GM12878 (cell line): Measurements from ENCODE around the gene NRIP3. TPM values are rescaled to one million over a fixed set of nuclear protein-coding genes. Genes with fewer than 3 reads are reported as not detected.

ENCODE experiments used
- ATAC-seq: fragments of 200-7000 bp; cut with Tn5 transposase; 3 replicates; pipeline ENCODE4 v1.9.1; 2020; ENCODE audit warnings: mild to moderate bottlenecking, moderate library complexity
- BruUV-seq: library from RNA; stranded (reverse); fragments of 400-500 nt; replicated peaks from 2 replicates; lab custom pipeline; 2021; lab: Mats Ljungman, UMichigan
- CTCF ChIA-PET: fragments of 300-600 bp; sonication (Branson Sonifier 250); formaldehyde crosslinking; extraction: SDS; loops from one replicate; lab custom pipeline; 2021; ENCODE audit warnings: inconsistent platforms; lab: Yijun Ruan, JAX
- POLR2A ChIA-PET: fragments of 350-600 bp; formaldehyde crosslinking; extraction: SDS; loops from one replicate; lab custom pipeline; 2021; ENCODE audit warnings: inconsistent platforms; lab: Charles Lee
- RAD21 ChIA-PET: fragments of 300-600 bp; sonication (Branson Sonifier 250); formaldehyde crosslinking; loops from one replicate; lab custom pipeline; 2023; ENCODE audit warnings: antibody characterized with exemption; ENCODE audit not compliant: unreplicated experiment; lab: Charles Lee
- SMC1A ChIA-PET: fragments of 300-600 bp; sonication (Branson Sonifier 250); formaldehyde crosslinking; loops from one replicate; lab custom pipeline; 2023; ENCODE audit not compliant: unreplicated experiment, uncharacterized antibody; lab: Charles Lee
- DNase-seq: peaks from one replicate; pipeline ENCODE4 v3.0.0-alpha.2; 2011; ENCODE audit warnings: low read depth, low spot score
- FAIRE-seq: peaks from 3 replicates; lab custom pipeline; 2011; peaks lifted over from hg19 to GRCh38; lab: Jason Lieb, UNC
- H2AFZ ChIP-seq: 2 replicates; pipeline ENCODE4 v1.6.0; 2011; ENCODE audit warnings: low read depth, low read length, control low read depth; ENCODE audit not compliant: control insufficient read depth
- H3K27ac ChIP-seq: 2 replicates; pipeline ENCODE4 v1.5.1; 2011; ENCODE audit warnings: control low read depth; ENCODE audit not compliant: control insufficient read depth, insufficient read depth
- H3K27me3 ChIP-seq, 2 experiments: replicated peaks in 1 of 2; 2 replicates each; pipeline versions ENCODE4 v1.6.0 to v1.6.1; 2011; ENCODE audit warnings: low read length in 1 of 2; ENCODE audit not compliant: control insufficient read depth in 2 of 2, insufficient read depth in 2 of 2
- H3K36me3 ChIP-seq, 2 experiments: 2 replicates each; pipeline ENCODE4 v1.5.1; 2011; ENCODE audit warnings: low read length in 1 of 2; ENCODE audit not compliant: control insufficient read depth in 2 of 2, insufficient read depth in 2 of 2
- H3K4me1 ChIP-seq: 2 replicates; pipeline ENCODE4 v1.6.1; 2011; ENCODE audit warnings: mild to moderate bottlenecking, low read length, moderate library complexity, mixed read lengths; ENCODE audit not compliant: control insufficient read depth, insufficient read depth
- H3K4me2 ChIP-seq: 2 replicates; pipeline ENCODE4 v1.6.0; 2011; ENCODE audit warnings: control low read depth; ENCODE audit not compliant: control insufficient read depth, insufficient read depth
- H3K4me3 ChIP-seq: fragments of 200-600 bp; sonication (generic); 2 replicates; pipeline ENCODE4 v1.5.1; 2016
- H3K79me2 ChIP-seq: 2 replicates; pipeline ENCODE4 v1.6.0; 2011; ENCODE audit warnings: low read length; ENCODE audit not compliant: control insufficient read depth, insufficient read depth
- H3K9ac ChIP-seq: 2 replicates; pipeline ENCODE4 v1.8.0; 2011; ENCODE audit warnings: low read length, control low read depth, mixed read lengths; ENCODE audit not compliant: control insufficient read depth, insufficient read depth
- H3K9me3 ChIP-seq: replicated peaks from 3 replicates; pipeline ENCODE4 v1.5.1; 2011; ENCODE audit warnings: mild to moderate bottlenecking, low read length; ENCODE audit not compliant: control insufficient read depth, insufficient read depth
- H4K20me1 ChIP-seq: 2 replicates; pipeline ENCODE4 v1.6.0; 2011; ENCODE audit not compliant: control insufficient read depth, insufficient read depth
- CBX5 ChIP-seq: sonication (generic); IDR thresholded peaks from 2 replicates; pipeline ENCODE4 v1.6.1; 2016; ENCODE audit warnings: low read depth, moderate library complexity, mild to moderate bottlenecking, inconsistent platforms
- FOS ChIP-seq: IDR thresholded peaks from 3 replicates; pipeline ENCODE4 v1.6.1; 2011; ENCODE audit warnings: borderline replicate concordance; ENCODE audit not compliant: insufficient read length; ENCODE audit errors: extremely low read depth
- HDGF ChIP-seq: fragments of 450-650 bp; IDR thresholded peaks from 2 replicates; pipeline ENCODE4 v1.6.1; 2016; ENCODE audit warnings: antibody characterized with exemption
- IRF4 ChIP-seq: IDR thresholded peaks from 2 replicates; pipeline ENCODE4 v1.6.1; 2011; ENCODE audit warnings: low read depth, low read length
- KDM1A ChIP-seq: fragments of 200-600 bp; sonication (generic); IDR thresholded peaks from 2 replicates; pipeline ENCODE4 v1.6.1; 2016; ENCODE audit warnings: borderline replicate concordance
- MEF2A ChIP-seq: IDR thresholded peaks from 2 replicates; pipeline ENCODE4 v1.6.1; 2011; ENCODE audit warnings: low read depth, mild to moderate bottlenecking, low read length, moderate library complexity; ENCODE audit not compliant: insufficient read depth
- NRF1 ChIP-seq: conservative IDR thresholded peaks from 2 replicates; pipeline ENCODE4 v1.6.1; 2011; ENCODE audit warnings: mild to moderate bottlenecking, low read depth, low read length, improper control_type of control experiment
- POU2F2 ChIP-seq: IDR thresholded peaks from 3 replicates; pipeline ENCODE4 v1.6.1; 2011; ENCODE audit warnings: low read depth, mild to moderate bottlenecking, low read length, borderline replicate concordance
- STAT3 ChIP-seq: IDR thresholded peaks from 2 replicates; pipeline ENCODE4 v1.6.1; 2011; ENCODE audit warnings: low read depth, low read length, improper control_type of control experiment
- TBL1XR1 ChIP-seq: IDR thresholded peaks from 2 replicates; pipeline ENCODE4 v1.6.1; 2012; ENCODE audit warnings: low read depth, low read length, improper control_type of control experiment
- YY1 ChIP-seq: IDR thresholded peaks from 2 replicates; pipeline ENCODE4 v1.6.1; 2011; ENCODE audit warnings: low read depth, mild to moderate bottlenecking, low read length
- ZNF274 ChIP-seq: IDR thresholded peaks from one replicate; pipeline ENCODE4 v1.8.0; 2011; ENCODE audit not compliant: insufficient read length, insufficient read depth
- ZZZ3 ChIP-seq: IDR thresholded peaks from 2 replicates; pipeline ENCODE4 v1.6.1; 2011; ENCODE audit warnings: low read depth; ENCODE audit not compliant: control insufficient read depth, insufficient read length
- WGBS: methylation state at CpG from one replicate; pipeline ENCODE4 v1.1.6; 2016; ENCODE audit warnings: low lambda C conversion rate; ENCODE audit not compliant: insufficient replicate concordance, insufficient coverage; ENCODE audit errors: missing lambda C conversion rate; 5-methylcytosine and 5-hydroxymethylcytosine counted together
- in situ Hi-C: fragments of 300-500 bp; cut with MboI; formaldehyde crosslinking; loops from 9 replicates; pipeline ENCODE4 v1.14.3; 2018; ENCODE audit warnings: mixed read lengths
- intact Hi-C: fragments of 100-400 bp; cut with micrococcal nuclease; formaldehyde crosslinking; loops from one replicate; pipeline ENCODE4 v1.14.2; 2022; ENCODE audit not compliant: unreplicated experiment
- polyA plus RNA-seq, 11 experiments: library from polyadenylated mRNA; depleted of rRNA in 4 of 11; unstranded in 6 of 11; stranded (reverse) in 5 of 11; fragments of >200 nt; fragmentation: Nextera tagmentation in 4 of 11; fragmentation: Illumina TruSeq in 1 of 11; extraction: Ambion mirVana in 4 of 11; extraction: Trizol in 1 of 11; gene quantifications; 1 replicate in 1 of 11; 2 replicates in 10 of 11; pipeline versions ENCODE4 v1.2.1 to v1.2.3, GENCODE V29; 2011 to 2016; ENCODE audit warnings: inconsistent platforms in 2 of 11, missing spikeins in 2 of 11, low read depth in 1 of 11
- total RNA-seq, 4 experiments: library from RNA; depleted of rRNA in 3 of 4; stranded (reverse); fragments of >200 nt in 3 of 4; fragmentation: Illumina TruSeq in 1 of 4; extraction: Trizol in 1 of 4; gene quantifications; 2 replicates each; pipeline versions ENCODE4 v1.2.1 to v1.2.3, GENCODE V29; 2013 to 2021
- TF ChIP-seq, protein P1 (sequence below): fragments of 450-650 bp; IDR thresholded peaks from 2 replicates; pipeline ENCODE4 v1.6.1; 2017; ENCODE audit warnings: antibody characterized with exemption, mild to moderate bottlenecking, moderate library complexity
- TF ChIP-seq, protein P2 (sequence below): fragments of 150-350 bp; IDR thresholded peaks from 2 replicates; pipeline ENCODE4 v1.6.1; 2016; ENCODE audit warnings: low read depth, low read length
- TF ChIP-seq, protein P3 (sequence below): fragments of 450-650 bp; conservative IDR thresholded peaks from 2 replicates; pipeline ENCODE4 v1.6.1; 2017; ENCODE audit warnings: mild to moderate bottlenecking, moderate library complexity
- TF ChIP-seq, protein P4 (sequence below): IDR thresholded peaks from 2 replicates; pipeline ENCODE4 v1.6.1; 2012; ENCODE audit warnings: low read depth, low read length, improper control_type of control experiment

Gene NRIP3
- total and polyA plus RNA-seq, 10 of the 15 experiments (the other 5 are each of a cell fraction or from before 2014, with no cell fraction given) = under 0.01 to 0.25 (median 0.09) TPM; not detected in 7

- no TSS peak for BruUV-seq
- 77% methylated on average over 8 of the region's 8 CpGs for WGBS
- POLR2A ChIA-PET = no interaction called here
- in situ Hi-C loops (no loop called here), intact Hi-C loops (no loop called here)
- no peaks in the 10 kb centered on the region for H3K9me3 ChIP-seq
- RAD21 ChIA-PET = no interaction called here
- no peaks in the 10 kb centered on the region for H3K36me3 ChIP-seq
- SMC1A ChIA-PET = interaction anchor here (1.0 to 1.1 kb wide), 2 partner anchors 74 to 117 kb away, joined by 3 read pairs; no protein-coding TSS in a partner anchor
- FAIRE-seq = no peak
- no peaks in the 10 kb centered on the region for H3K79me2 ChIP-seq
- H3K27me3 ChIP-seq = no peaks in the 10 kb centered on the region
- DNase-seq = no peak
- no peak overlapping the region for H3K9ac ChIP-seq
- H2AFZ ChIP-seq = no peak overlapping the region
- CTCF ChIA-PET = interaction anchor here (1.3 kb wide), 1 partner anchor 486 kb away, joined by 4 read pairs; no protein-coding TSS in a partner anchor
- no peaks in the 10 kb centered on the region; the same call in 1 of the 2 replicates for H3K4me1 ChIP-seq
- H4K20me1 ChIP-seq = no peaks in the 10 kb centered on the region
- no peak overlapping the region for H3K4me2 ChIP-seq
- H3K4me3 ChIP-seq = no peak overlapping the region
- ATAC-seq = no peak
- H3K27ac ChIP-seq = no peak overlapping the region
- TF ChIP-seq, protein P1, sequence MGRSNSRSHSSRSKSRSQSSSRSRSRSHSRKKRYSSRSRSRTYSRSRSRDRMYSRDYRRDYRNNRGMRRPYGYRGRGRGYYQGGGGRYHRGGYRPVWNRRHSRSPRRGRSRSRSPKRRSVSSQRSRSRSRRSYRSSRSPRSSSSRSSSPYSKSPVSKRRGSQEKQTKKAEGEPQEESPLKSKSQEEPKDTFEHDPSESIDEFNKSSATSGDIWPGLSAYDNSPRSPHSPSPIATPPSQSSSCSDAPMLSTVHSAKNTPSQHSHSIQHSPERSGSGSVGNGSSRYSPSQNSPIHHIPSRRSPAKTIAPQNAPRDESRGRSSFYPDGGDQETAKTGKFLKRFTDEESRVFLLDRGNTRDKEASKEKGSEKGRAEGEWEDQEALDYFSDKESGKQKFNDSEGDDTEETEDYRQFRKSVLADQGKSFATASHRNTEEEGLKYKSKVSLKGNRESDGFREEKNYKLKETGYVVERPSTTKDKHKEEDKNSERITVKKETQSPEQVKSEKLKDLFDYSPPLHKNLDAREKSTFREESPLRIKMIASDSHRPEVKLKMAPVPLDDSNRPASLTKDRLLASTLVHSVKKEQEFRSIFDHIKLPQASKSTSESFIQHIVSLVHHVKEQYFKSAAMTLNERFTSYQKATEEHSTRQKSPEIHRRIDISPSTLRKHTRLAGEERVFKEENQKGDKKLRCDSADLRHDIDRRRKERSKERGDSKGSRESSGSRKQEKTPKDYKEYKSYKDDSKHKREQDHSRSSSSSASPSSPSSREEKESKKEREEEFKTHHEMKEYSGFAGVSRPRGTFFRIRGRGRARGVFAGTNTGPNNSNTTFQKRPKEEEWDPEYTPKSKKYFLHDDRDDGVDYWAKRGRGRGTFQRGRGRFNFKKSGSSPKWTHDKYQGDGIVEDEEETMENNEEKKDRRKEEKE = no peak
- TF ChIP-seq TBL1XR1 = no peak
- no peak for TF ChIP-seq STAT3
- TF ChIP-seq, protein P2, sequence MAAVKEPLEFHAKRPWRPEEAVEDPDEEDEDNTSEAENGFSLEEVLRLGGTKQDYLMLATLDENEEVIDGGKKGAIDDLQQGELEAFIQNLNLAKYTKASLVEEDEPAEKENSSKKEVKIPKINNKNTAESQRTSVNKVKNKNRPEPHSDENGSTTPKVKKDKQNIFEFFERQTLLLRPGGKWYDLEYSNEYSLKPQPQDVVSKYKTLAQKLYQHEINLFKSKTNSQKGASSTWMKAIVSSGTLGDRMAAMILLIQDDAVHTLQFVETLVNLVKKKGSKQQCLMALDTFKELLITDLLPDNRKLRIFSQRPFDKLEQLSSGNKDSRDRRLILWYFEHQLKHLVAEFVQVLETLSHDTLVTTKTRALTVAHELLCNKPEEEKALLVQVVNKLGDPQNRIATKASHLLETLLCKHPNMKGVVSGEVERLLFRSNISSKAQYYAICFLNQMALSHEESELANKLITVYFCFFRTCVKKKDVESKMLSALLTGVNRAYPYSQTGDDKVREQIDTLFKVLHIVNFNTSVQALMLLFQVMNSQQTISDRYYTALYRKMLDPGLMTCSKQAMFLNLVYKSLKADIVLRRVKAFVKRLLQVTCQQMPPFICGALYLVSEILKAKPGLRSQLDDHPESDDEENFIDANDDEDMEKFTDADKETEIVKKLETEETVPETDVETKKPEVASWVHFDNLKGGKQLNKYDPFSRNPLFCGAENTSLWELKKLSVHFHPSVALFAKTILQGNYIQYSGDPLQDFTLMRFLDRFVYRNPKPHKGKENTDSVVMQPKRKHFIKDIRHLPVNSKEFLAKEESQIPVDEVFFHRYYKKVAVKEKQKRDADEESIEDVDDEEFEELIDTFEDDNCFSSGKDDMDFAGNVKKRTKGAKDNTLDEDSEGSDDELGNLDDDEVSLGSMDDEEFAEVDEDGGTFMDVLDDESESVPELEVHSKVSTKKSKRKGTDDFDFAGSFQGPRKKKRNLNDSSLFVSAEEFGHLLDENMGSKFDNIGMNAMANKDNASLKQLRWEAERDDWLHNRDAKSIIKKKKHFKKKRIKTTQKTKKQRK = no peak
- no peak for TF ChIP-seq YY1
- TF ChIP-seq, protein P3, sequence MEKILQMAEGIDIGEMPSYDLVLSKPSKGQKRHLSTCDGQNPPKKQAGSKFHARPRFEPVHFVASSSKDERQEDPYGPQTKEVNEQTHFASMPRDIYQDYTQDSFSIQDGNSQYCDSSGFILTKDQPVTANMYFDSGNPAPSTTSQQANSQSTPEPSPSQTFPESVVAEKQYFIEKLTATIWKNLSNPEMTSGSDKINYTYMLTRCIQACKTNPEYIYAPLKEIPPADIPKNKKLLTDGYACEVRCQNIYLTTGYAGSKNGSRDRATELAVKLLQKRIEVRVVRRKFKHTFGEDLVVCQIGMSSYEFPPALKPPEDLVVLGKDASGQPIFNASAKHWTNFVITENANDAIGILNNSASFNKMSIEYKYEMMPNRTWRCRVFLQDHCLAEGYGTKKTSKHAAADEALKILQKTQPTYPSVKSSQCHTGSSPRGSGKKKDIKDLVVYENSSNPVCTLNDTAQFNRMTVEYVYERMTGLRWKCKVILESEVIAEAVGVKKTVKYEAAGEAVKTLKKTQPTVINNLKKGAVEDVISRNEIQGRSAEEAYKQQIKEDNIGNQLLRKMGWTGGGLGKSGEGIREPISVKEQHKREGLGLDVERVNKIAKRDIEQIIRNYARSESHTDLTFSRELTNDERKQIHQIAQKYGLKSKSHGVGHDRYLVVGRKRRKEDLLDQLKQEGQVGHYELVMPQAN = no peak
- TF ChIP-seq MEF2A = no peak
- no peak for TF ChIP-seq FOS
- TF ChIP-seq IRF4 = no peak
- TF ChIP-seq, protein P4, sequence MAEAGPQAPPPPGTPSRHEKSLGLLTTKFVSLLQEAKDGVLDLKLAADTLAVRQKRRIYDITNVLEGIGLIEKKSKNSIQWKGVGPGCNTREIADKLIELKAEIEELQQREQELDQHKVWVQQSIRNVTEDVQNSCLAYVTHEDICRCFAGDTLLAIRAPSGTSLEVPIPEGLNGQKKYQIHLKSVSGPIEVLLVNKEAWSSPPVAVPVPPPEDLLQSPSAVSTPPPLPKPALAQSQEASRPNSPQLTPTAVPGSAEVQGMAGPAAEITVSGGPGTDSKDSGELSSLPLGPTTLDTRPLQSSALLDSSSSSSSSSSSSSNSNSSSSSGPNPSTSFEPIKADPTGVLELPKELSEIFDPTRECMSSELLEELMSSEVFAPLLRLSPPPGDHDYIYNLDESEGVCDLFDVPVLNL = no peak
- TF ChIP-seq KDM1A = no peak
- no peak for TF ChIP-seq POU2F2
- no peak for TF ChIP-seq ZNF274
- no peak for TF ChIP-seq ZZZ3
- no peak for TF ChIP-seq NRF1
- TF ChIP-seq HDGF = no peak
- TF ChIP-seq CBX5 = no peak
These were observed 17.1 kb upstream of the NRIP3 start for GRCh38 chr11:9020916-9021315.
